ENCODE results near the gene DMBT1.

DMBT1 gene

DNA sequence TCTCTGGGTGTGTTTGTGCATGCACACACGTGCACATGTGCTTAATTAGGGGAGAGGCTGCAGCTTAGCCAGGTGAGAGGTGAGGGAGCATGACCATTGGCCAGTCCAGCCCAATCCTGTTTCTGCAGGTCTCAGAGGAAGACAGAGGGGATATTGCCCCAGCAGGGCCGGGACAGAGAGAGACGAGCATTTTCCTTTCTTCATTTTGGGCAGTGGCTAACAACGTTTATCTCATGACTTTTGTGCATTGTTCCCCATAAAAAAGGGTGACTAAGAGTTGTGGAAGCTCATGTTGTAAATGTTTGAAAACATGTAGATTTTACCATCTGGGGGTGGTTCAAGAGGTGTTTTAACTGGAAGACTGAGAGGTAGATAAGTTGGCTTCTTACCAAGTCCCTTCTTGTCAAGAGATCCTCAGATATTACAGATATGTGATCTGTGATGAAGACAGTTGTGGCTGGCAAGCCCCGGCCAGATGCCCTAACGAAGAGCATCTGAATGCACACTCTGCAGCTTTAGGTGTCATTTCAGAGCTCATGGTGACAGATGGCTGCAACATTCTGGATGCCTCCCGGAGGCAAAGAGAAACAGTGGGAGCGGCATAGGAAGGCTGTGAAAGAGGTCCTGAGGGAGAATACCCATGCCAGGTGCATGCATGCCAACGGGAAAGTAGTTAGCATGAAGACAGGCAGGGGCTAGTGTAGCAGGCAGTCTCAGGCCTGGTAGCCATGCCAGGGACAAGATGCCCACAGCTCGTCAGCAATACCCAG, 16.7 kb upstream of the DMBT1 start:
- TF ChIP-seq, protein P1, sequence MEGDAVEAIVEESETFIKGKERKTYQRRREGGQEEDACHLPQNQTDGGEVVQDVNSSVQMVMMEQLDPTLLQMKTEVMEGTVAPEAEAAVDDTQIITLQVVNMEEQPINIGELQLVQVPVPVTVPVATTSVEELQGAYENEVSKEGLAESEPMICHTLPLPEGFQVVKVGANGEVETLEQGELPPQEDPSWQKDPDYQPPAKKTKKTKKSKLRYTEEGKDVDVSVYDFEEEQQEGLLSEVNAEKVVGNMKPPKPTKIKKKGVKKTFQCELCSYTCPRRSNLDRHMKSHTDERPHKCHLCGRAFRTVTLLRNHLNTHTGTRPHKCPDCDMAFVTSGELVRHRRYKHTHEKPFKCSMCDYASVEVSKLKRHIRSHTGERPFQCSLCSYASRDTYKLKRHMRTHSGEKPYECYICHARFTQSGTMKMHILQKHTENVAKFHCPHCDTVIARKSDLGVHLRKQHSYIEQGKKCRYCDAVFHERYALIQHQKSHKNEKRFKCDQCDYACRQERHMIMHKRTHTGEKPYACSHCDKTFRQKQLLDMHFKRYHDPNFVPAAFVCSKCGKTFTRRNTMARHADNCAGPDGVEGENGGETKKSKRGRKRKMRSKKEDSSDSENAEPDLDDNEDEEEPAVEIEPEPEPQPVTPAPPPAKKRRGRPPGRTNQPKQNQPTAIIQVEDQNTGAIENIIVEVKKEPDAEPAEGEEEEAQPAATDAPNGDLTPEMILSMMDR (IDR thresholded peaks at IDR 0.05): no peak
- Histone ChIP-seq H3K27me3 (ENCODE audit: control insufficient read depth, insufficient read depth, low read length) (no peaks in the 10 kb centered on the region), H3K79me2 (no peaks in the 10 kb centered on the region), H3K4me3 (ENCODE audit: low read depth, low read length) (no peak overlapping the region), H2AFZ (no peak overlapping the region), H3K4me1 (no peaks in the 10 kb centered on the region), H3K27ac (no peak overlapping the region), H3K9me3 (ENCODE audit: control insufficient read depth, low read length) (no peaks in the 10 kb centered on the region), H3K4me2 (ENCODE audit: low read length) (no peak overlapping the region), H3K36me3 (ENCODE audit: control insufficient read depth, insufficient read depth, low read length) (no peaks in the 10 kb centered on the region), H3K9ac (no peak overlapping the region)

DNA sequence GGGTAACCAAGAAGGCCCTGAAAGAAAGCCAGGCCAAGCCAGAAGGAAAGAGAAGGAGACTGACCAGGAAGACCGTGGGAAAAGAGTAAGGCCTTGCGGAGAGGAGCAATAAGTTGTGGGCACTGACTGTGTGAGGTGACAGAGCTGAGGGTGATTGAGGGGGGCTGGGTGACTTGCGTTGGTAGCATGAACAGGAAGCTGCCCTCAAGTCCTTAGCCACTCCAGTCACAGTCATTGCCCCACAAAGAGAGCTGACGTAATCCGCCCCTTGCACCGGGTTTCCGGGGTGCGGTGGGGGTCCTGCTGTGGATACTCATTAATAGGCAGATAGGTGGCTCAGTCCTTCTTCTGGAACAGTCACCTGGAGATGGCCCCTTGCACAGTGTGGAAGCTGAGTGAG, 16.1 kb upstream of the DMBT1 start:
- Histone ChIP-seq H2AFZ (no peak overlapping the region), H3K36me3 (ENCODE audit: control insufficient read depth, insufficient read depth, low read length) (no peaks in the 10 kb centered on the region), H3K4me1 (no peaks in the 10 kb centered on the region), H3K27me3 (ENCODE audit: control insufficient read depth, insufficient read depth, low read length) (no peaks in the 10 kb centered on the region), H3K79me2 (no peaks in the 10 kb centered on the region), H3K9me3 (ENCODE audit: control insufficient read depth, low read length) (no peaks in the 10 kb centered on the region), H3K27ac (no peak overlapping the region), H3K4me2 (ENCODE audit: low read length) (no peak overlapping the region), H3K9ac (no peak overlapping the region), H3K4me3 (ENCODE audit: low read depth, low read length) (no peak overlapping the region)
- TF ChIP-seq, protein P1 (IDR thresholded peaks at IDR 0.05): no peak

DNA sequence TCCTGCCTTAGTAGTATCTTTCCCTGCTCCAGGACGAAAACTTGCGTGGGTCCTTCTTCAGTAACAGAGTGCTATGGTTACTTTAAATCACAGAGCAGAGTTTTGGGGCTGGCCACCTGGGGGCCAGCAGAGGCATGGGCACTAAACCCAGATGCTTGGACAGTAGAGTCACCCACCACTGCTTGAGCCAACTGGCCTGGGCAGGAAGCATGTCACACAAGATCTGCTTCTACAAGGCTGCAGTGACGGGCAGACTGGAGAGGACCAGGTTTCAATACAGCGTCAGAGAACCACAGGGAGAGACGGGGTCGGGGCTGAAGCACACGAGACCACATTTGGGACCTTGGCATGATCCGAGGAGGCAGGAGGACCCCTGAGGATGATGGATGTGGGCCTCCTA, 14.3 kb upstream of the DMBT1 start:
- TF ChIP-seq, protein P1 (IDR thresholded peaks at IDR 0.05): no peak
- Histone ChIP-seq H3K79me2 (no peaks in the 10 kb centered on the region), H3K4me3 (ENCODE audit: low read depth, low read length) (no peak overlapping the region), H2AFZ (no peak overlapping the region), H3K4me1 (no peaks in the 10 kb centered on the region), H3K4me2 (ENCODE audit: low read length) (no peak overlapping the region), H3K36me3 (ENCODE audit: control insufficient read depth, insufficient read depth, low read length) (no peaks in the 10 kb centered on the region), H3K9me3 (ENCODE audit: control insufficient read depth, low read length) (no peaks in the 10 kb centered on the region), H3K27me3 (ENCODE audit: control insufficient read depth, insufficient read depth, low read length) (no peaks in the 10 kb centered on the region), H3K9ac (no peak overlapping the region), H3K27ac (no peak overlapping the region)

DNA sequence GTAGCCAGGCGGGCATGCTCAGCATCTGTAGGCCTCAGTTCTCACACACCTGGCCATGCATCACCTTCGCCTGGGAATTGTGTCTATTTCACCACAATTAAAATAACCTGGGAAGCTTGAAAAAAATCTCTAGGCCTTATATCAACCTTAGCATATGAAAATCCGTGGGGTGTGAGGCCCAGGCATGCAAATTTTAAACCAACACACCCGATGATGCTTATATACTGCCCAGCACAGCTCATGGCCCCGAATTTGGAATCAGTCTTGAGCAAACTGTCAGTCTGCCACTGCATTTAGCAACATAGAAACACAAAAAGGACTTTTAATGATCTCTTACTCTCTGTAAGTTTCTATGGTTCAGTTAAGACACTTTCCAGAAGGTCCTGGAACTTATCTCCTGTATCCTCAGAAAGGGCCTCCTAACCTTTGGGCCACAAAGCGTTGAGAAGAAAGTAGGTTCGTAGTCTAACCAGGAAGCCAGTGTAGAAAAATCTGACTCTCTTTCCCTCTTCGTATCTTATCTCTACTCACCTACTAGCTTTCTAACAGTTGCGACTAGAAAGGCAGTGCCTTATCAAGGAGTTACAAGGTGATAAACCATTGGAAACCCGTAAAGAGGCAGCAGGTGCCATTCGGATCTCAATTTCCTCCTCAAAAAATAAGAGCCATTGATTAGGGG, 12.0 kb upstream of the DMBT1 start:
- TF ChIP-seq, protein P1 (IDR thresholded peaks at IDR 0.05): no peak
- Histone ChIP-seq H3K36me3 (ENCODE audit: control insufficient read depth, insufficient read depth, low read length) (no peaks in the 10 kb centered on the region), H3K79me2 (no peaks in the 10 kb centered on the region), H3K27ac (no peak overlapping the region), H3K4me2 (ENCODE audit: low read length) (no peak overlapping the region), H3K9ac (no peak overlapping the region), H3K4me1 (no peaks in the 10 kb centered on the region), H2AFZ (no peak overlapping the region), H3K9me3 (ENCODE audit: control insufficient read depth, low read length) (no peaks in the 10 kb centered on the region), H3K4me3 (ENCODE audit: low read depth, low read length) (no peak overlapping the region), H3K27me3 (ENCODE audit: control insufficient read depth, insufficient read depth, low read length) (no peaks in the 10 kb centered on the region)
